OCI-LY1 (cell line): ENCODE results near the gene SLC25A38.
"Not testable (repeated sequence)": the region's sequence is repeated elsewhere in the genome, so short reads cannot be mapped to it uniquely, and the experiment has no call there.

Source experiments
- EZH2 ChIP-seq: fragments of 200-600 bp; sonication (generic), shearing (Covaris generic); IDR thresholded peaks from 2 replicates; pipeline ENCODE4 v1.8.0; 2017; ENCODE audit warnings: borderline replicate concordance, mixed run types, mild to moderate bottlenecking, antibody characterized with exemption, low read length, moderate library complexity, mixed read lengths
- TF ChIP-seq, protein P1 (sequence below): fragments of 200-600 bp; sonication (generic), shearing (Covaris generic); IDR thresholded peaks from 2 replicates; pipeline ENCODE4 v1.5.1; 2017; ENCODE audit warnings: mild to moderate bottlenecking, antibody characterized with exemption, low read length, moderate library complexity, mixed read lengths

DNA sequence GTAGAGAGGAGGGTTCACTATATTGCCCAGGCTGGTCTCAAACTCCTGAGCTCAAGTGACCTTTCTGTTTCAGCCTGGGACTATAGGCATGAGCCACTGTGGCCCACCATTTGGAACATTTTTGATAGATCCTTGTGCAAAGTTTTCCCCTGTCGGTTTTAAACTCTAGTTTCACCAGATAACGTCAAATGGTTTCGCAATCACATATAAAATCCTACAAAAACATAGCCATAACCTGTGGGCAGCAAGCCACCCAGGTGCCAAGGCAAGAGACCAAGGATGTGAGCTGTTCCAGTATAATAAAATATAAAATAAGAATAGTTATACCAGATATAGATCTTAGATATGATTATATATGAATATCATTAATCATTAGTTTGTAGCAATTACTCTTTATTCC, 33.8 kb downstream of the SLC25A38 start:
- TF ChIP-seq, protein P1, sequence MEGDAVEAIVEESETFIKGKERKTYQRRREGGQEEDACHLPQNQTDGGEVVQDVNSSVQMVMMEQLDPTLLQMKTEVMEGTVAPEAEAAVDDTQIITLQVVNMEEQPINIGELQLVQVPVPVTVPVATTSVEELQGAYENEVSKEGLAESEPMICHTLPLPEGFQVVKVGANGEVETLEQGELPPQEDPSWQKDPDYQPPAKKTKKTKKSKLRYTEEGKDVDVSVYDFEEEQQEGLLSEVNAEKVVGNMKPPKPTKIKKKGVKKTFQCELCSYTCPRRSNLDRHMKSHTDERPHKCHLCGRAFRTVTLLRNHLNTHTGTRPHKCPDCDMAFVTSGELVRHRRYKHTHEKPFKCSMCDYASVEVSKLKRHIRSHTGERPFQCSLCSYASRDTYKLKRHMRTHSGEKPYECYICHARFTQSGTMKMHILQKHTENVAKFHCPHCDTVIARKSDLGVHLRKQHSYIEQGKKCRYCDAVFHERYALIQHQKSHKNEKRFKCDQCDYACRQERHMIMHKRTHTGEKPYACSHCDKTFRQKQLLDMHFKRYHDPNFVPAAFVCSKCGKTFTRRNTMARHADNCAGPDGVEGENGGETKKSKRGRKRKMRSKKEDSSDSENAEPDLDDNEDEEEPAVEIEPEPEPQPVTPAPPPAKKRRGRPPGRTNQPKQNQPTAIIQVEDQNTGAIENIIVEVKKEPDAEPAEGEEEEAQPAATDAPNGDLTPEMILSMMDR, result not testable (repeated sequence)
- not testable (repeated sequence) for TF ChIP-seq EZH2
